ENCODE results near the gene PCGF1.

The PCGF1 gene

DNA sequence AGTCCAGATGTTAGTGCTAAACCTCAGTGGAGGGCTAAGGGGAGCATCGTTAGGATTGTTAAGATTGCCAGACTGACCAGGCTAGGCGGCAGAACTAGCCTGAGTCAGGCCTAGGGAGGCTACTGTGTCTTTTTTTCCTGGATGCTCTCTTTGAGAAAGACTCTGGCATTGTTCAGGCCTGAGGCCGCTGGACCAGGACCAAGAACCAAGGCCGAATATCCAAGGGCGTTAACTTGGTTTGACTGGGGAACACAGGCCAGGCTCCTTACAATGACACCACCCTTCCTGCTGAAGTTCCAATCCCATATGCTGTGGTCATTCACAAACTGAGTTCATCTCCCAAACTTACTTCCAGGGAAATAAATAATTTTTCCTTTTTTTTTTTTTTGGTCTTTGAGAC lies 32.8 kb upstream of the PCGF1 start:
- no peaks in the 10 kb centered on the region for H3K79me2 ChIP-seq (ENCODE audit: control insufficient read depth, low read length)
- no peak overlapping the region for H3K4me3 ChIP-seq (ENCODE audit: low read length)
- H4K20me1 ChIP-seq (ENCODE audit: control insufficient read depth, insufficient read depth, low read depth, low read length): no peaks in the 10 kb centered on the region
- TF ChIP-seq EZH2phosphoT487 (IDR thresholded peaks at IDR 0.05; ENCODE audit: borderline replicate concordance, low read length): no peak
- TF ChIP-seq, protein P1, sequence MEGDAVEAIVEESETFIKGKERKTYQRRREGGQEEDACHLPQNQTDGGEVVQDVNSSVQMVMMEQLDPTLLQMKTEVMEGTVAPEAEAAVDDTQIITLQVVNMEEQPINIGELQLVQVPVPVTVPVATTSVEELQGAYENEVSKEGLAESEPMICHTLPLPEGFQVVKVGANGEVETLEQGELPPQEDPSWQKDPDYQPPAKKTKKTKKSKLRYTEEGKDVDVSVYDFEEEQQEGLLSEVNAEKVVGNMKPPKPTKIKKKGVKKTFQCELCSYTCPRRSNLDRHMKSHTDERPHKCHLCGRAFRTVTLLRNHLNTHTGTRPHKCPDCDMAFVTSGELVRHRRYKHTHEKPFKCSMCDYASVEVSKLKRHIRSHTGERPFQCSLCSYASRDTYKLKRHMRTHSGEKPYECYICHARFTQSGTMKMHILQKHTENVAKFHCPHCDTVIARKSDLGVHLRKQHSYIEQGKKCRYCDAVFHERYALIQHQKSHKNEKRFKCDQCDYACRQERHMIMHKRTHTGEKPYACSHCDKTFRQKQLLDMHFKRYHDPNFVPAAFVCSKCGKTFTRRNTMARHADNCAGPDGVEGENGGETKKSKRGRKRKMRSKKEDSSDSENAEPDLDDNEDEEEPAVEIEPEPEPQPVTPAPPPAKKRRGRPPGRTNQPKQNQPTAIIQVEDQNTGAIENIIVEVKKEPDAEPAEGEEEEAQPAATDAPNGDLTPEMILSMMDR (IDR thresholded peaks at IDR 0.05; ENCODE audit: low read depth, low read length, poor library complexity, severe bottlenecking): no peak
- H3K4me1 ChIP-seq (ENCODE audit: control insufficient read depth, low read length): 0 out of 2 replicates have a peak, but pooled peaks cover 3% of the 10 kb centered on the region
- H3K27me3 ChIP-seq (ENCODE audit: control insufficient read depth, low read length): peaks cover 30% of the 10 kb centered on the region
- H3K9me3 ChIP-seq (ENCODE audit: control insufficient read depth, insufficient read depth, low read length): no peaks in the 10 kb centered on the region
- H3K4me2 ChIP-seq (ENCODE audit: low read length): no peak overlapping the region
- no peak overlapping the region for H3K27ac ChIP-seq (ENCODE audit: low read depth, low read length)
- no peaks in the 10 kb centered on the region for H3K9me2 ChIP-seq (replicated peaks; ENCODE audit: control insufficient read depth, low read length)
- no peaks in the 10 kb centered on the region for H3K36me3 ChIP-seq (ENCODE audit: control insufficient read depth, low read length)
- no peaks in the 10 kb centered on the region for H3F3A ChIP-seq (ENCODE audit: control insufficient read depth, insufficient read depth)

DNA sequence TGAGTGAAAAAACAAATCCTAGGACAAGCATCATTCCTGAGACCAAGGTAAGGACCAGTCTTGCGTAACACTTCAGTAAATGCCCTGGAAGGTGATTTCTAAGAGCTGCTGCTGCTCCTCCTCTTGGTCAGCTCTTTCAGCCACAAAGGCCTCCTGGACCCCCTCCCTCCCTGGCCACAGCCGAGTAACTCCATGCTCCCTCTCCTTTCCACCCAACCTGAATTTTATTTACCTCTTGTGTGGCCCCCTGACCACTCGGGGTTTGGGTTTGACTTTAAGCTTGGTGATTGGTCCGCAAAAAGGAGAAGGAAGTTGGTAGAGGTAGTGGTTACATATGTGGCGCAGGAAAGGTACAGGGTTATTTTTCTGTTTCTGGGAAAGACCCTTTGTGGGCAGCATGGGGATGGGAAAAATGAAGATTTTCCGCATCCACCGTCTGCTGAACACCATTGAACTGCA lies 31.4 kb upstream of the PCGF1 start:
- no peaks in the 10 kb centered on the region for H4K20me1 ChIP-seq (ENCODE audit: control insufficient read depth, insufficient read depth, low read depth, low read length)
- peaks cover 25% of the 10 kb centered on the region for H3K27me3 ChIP-seq (ENCODE audit: control insufficient read depth, low read length)
- H3K4me3 ChIP-seq (ENCODE audit: low read length): no peak overlapping the region
- H3K9me2 ChIP-seq (replicated peaks; ENCODE audit: control insufficient read depth, low read length): no peaks in the 10 kb centered on the region
- no peak for TF ChIP-seq EZH2phosphoT487 (IDR thresholded peaks at IDR 0.05; ENCODE audit: borderline replicate concordance, low read length)
- TF ChIP-seq, protein P1 (IDR thresholded peaks at IDR 0.05; ENCODE audit: low read depth, low read length, poor library complexity, severe bottlenecking): no peak
- H3K9me3 ChIP-seq (ENCODE audit: control insufficient read depth, insufficient read depth, low read length): no peaks in the 10 kb centered on the region
- 0 out of 2 replicates have a peak, but pooled peaks cover 3% of the 10 kb centered on the region for H3K4me1 ChIP-seq (ENCODE audit: control insufficient read depth, low read length)
- H3K79me2 ChIP-seq (ENCODE audit: control insufficient read depth, low read length): no peaks in the 10 kb centered on the region
- H3F3A ChIP-seq (ENCODE audit: control insufficient read depth, insufficient read depth): no peaks in the 10 kb centered on the region
- H3K36me3 ChIP-seq (ENCODE audit: control insufficient read depth, low read length): no peaks in the 10 kb centered on the region; the same call in 1 of the 2 replicates
- H3K27ac ChIP-seq (ENCODE audit: low read depth, low read length): no peak overlapping the region
- no peak overlapping the region for H3K4me2 ChIP-seq (ENCODE audit: low read length)

DNA sequence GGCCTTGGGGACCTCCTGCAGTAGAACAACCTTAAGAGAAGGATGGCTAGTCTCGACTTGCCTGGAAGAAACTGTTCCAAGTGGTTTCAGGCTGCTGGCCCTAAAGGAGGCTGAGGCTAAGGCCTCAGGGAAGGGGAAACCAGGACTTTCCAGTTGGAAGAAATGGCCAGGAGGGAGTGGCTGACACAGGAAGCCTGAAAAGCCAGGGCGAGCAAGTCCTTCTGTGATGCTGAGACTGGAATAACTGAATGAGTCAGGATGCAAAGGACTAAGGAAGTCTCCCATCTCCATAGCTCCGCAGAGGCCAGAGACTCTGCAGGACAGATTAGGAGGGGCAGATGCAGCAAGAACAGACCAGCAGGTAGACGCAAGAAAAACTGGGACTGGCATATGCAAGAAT lies 29.6 kb upstream of the PCGF1 start:
- Histone ChIP-seq H3F3A (ENCODE audit: control insufficient read depth, insufficient read depth) (peaks cover under 1% of the 10 kb centered on the region; the same call in 1 of the 2 replicates), H3K4me2 (ENCODE audit: low read length) (no peak overlapping the region), H4K20me1 (ENCODE audit: control insufficient read depth, insufficient read depth, low read depth, low read length) (no peaks in the 10 kb centered on the region), H3K79me2 (ENCODE audit: control insufficient read depth, low read length) (no peaks in the 10 kb centered on the region), H3K9me2 (replicated peaks; ENCODE audit: control insufficient read depth, low read length) (no peaks in the 10 kb centered on the region), H3K4me1 (ENCODE audit: control insufficient read depth, low read length) (0 out of 2 replicates have a peak, but pooled peaks cover 3% of the 10 kb centered on the region), H3K9me3 (ENCODE audit: control insufficient read depth, insufficient read depth, low read length) (no peaks in the 10 kb centered on the region), H3K27me3 (ENCODE audit: control insufficient read depth, low read length) (peaks cover 25% of the 10 kb centered on the region), H3K36me3 (ENCODE audit: control insufficient read depth, low read length) (peaks cover 12% of the 10 kb centered on the region), H3K4me3 (ENCODE audit: low read length) (no peak overlapping the region), H3K27ac (ENCODE audit: low read depth, low read length) (no peak overlapping the region)
- TF ChIP-seq, protein P1 (IDR thresholded peaks at IDR 0.05; ENCODE audit: low read depth, low read length, poor library complexity, severe bottlenecking): no peak
- no peak for TF ChIP-seq EZH2phosphoT487 (IDR thresholded peaks at IDR 0.05; ENCODE audit: borderline replicate concordance, low read length)
